Esophagus (tissue), 2 donors: Measurements from ENCODE around the gene SLF1. TPM values are rescaled to one million over a fixed set of nuclear protein-coding genes. Genes with fewer than 3 reads are reported as not detected.
"Not testable (repeated sequence)": the region's sequence is repeated elsewhere in the genome, so short reads cannot be mapped to it uniquely, and the experiment has no call there.

Source experiments
- H3K27ac ChIP-seq, 2 donors: one replicate each; pipeline ENCODE4 v1.5.1; 2013; ENCODE audit warnings: low read depth in 2 of 2, mild to moderate bottlenecking in 2 of 2, inconsistent platforms in 1 of 2, low read length in 1 of 2, moderate library complexity in 1 of 2
- H3K27me3 ChIP-seq, 2 donors: one replicate each; pipeline ENCODE4 v1.6.1; 2013; ENCODE audit warnings: low read length in 2 of 2, control low read depth in 1 of 2, mild to moderate bottlenecking in 1 of 2; ENCODE audit not compliant: insufficient read depth in 2 of 2, control insufficient read depth in 1 of 2
- H3K36me3 ChIP-seq, 2 donors: one replicate each; pipeline ENCODE4 v1.6.1; 2013; ENCODE audit warnings: low read length in 1 of 2; ENCODE audit not compliant: control insufficient read depth in 2 of 2, insufficient read depth in 2 of 2
- H3K4me1 ChIP-seq, 2 donors: one replicate each; pipeline ENCODE4 v1.6.1; 2013; ENCODE audit warnings: low read length in 1 of 2; ENCODE audit not compliant: control insufficient read depth in 2 of 2, insufficient read depth in 2 of 2
- H3K4me3 ChIP-seq, 2 donors: one replicate each; pipeline ENCODE4 v1.5.1; 2013; ENCODE audit warnings: low read length in 2 of 2, mild to moderate bottlenecking in 2 of 2, low read depth in 1 of 2, moderate library complexity in 1 of 2
- H3K9me3 ChIP-seq, 2 donors: one replicate each; pipeline ENCODE4 v1.6.1; 2013; ENCODE audit warnings: mild to moderate bottlenecking in 2 of 2, low read depth in 1 of 2, low read length in 1 of 2, moderate library complexity in 1 of 2; ENCODE audit not compliant: control insufficient read depth in 2 of 2, insufficient read depth in 1 of 2
- WGBS, 2 donors: extraction: QIAGEN DNeasy Blood & Tissue Kit; methylation state at CpG; one replicate each; pipeline ENCODE4 v1.1.7; 2013; 5-methylcytosine and 5-hydroxymethylcytosine counted together
- polyA plus RNA-seq, 2 donors: library from polyadenylated mRNA; stranded (reverse); fragments of 200-250 nt; gene quantifications; one replicate each; pipeline ENCODE4 v1.2.3, GENCODE V29; 2013
- donor health status: healthy with polysubstance abuse.
- donor health status: Bipolar disorder and iron deficiency.

Gene SLF1
- 1 to 10 TPM; 1.8 to 2.2 TPM for polyA plus RNA-seq

- 0% methylated on average over 62 to 63 of the region's 63 CpGs for WGBS, 2 donors
- peak within 1 kb of the TSS; percentile 79 to 89 for H3K27ac ChIP-seq
Observed at GRCh38 chr5:94618493-94619328, at the start of gene SLF1, which contains the start of gene KIAA0825. Gene SLF1, plus strand, starts transcription at chr5:94618669. Its CDS starts 10,142 bp downstream, at chr5:94628811. Gene KIAA0825, minus strand, starts transcription at chr5:94618604. Its CDS starts 81,478 bp downstream, at chr5:94537126.

GRCh38 chr5:94571415-94571814 is 47.1 kb upstream of the SLF1 start:
- no peak overlapping the region for H3K4me3 ChIP-seq
- no peaks in the 10 kb centered on the region for H3K9me3 ChIP-seq
- H3K27ac ChIP-seq, result no peak overlapping the region
- H3K36me3 ChIP-seq, result no peaks in the 10 kb centered on the region
- no peaks in the 10 kb centered on the region for H3K4me1 ChIP-seq
- no peaks in the 10 kb centered on the region for H3K27me3 ChIP-seq

More at GRCh38 chr5:94618493-94619328, at the start of gene SLF1, which contains the start of gene KIAA0825:
- no peaks in the 10 kb centered on the region for H3K36me3 ChIP-seq
- no peaks in the 10 kb centered on the region for H3K27me3 ChIP-seq
- peak within 1 kb of the TSS; percentile 75 to 93 for H3K4me3 ChIP-seq
- no peaks in the 10 kb centered on the region for H3K9me3 ChIP-seq
- H3K4me1 ChIP-seq, result no peaks in the 10 kb centered on the region

GRCh38 chr5:94573349-94573748 is 45.1 kb upstream of the SLF1 start:
- WGBS, 2 donors, result 71 to 79% methylated on average over 1 of the region's 1 CpG
- not testable (repeated sequence) for H3K4me3 ChIP-seq, H3K27me3 ChIP-seq, H3K27ac ChIP-seq, H3K36me3 ChIP-seq, H3K9me3 ChIP-seq, H3K4me1 ChIP-seq

GRCh38 chr5:94575196-94575595 is 43.3 kb upstream of the SLF1 start:
- Histone ChIP-seq H3K4me1 (no peaks in the 10 kb centered on the region), H3K27ac (no peak overlapping the region), H3K36me3 (no peaks in the 10 kb centered on the region), H3K9me3 (no peaks in the 10 kb centered on the region), H3K27me3 (no peaks in the 10 kb centered on the region), H3K4me3 (no peak overlapping the region)
- 40 to 64% methylated on average over 4 of the region's 4 CpGs for WGBS, 2 donors

- Histone ChIP-seq H3K4me1 (no peaks in the 10 kb centered on the region), H3K27ac (no peak overlapping the region), H3K9me3 (no peaks in the 10 kb centered on the region), H3K27me3 (no peaks in the 10 kb centered on the region), H3K4me3 (no peak overlapping the region), H3K36me3 (no peaks in the 10 kb centered on the region)
Observed at GRCh38 chr5:94577466-94578245, 40.8 kb upstream of the SLF1 start.

- H3K4me1 ChIP-seq, result no peaks in the 10 kb centered on the region
- H3K9me3 ChIP-seq, result peaks cover 0 to 2% of the 10 kb centered on the region in 2 donors
- no peaks in the 10 kb centered on the region for H3K36me3 ChIP-seq
- 90 to 91% methylated on average over 7 of the region's 7 CpGs for WGBS, 2 donors
- H3K27me3 ChIP-seq, result no peaks in the 10 kb centered on the region
- no peak overlapping the region for H3K27ac ChIP-seq
- H3K4me3 ChIP-seq, result no peak overlapping the region
Observed at GRCh38 chr5:94595281-94595840, 23.1 kb upstream of the SLF1 start.

GRCh38 chr5:94613583-94613982 is 4.9 kb upstream of the SLF1 start:
- no peaks in the 10 kb centered on the region for H3K9me3 ChIP-seq
- no peaks in the 10 kb centered on the region for H3K27me3 ChIP-seq
- no peak overlapping the region for H3K4me3 ChIP-seq
- H3K36me3 ChIP-seq, result no peaks in the 10 kb centered on the region
- no peaks in the 10 kb centered on the region for H3K4me1 ChIP-seq
- H3K27ac ChIP-seq, result no peak overlapping the region
- WGBS, 2 donors, result 73 to 81% methylated on average over 2 of the region's 2 CpGs

GRCh38 chr5:94614156-94614805 is 4.2 kb upstream of the SLF1 start:
- H3K9me3 ChIP-seq, result no peaks in the 10 kb centered on the region
- H3K36me3 ChIP-seq, result no peaks in the 10 kb centered on the region
- no peak overlapping the region for H3K4me3 ChIP-seq
- H3K27me3 ChIP-seq, result no peaks in the 10 kb centered on the region
- WGBS, 2 donors, result 79 to 83% methylated on average over 2 of the region's 2 CpGs
- no peaks in the 10 kb centered on the region for H3K4me1 ChIP-seq
- H3K27ac ChIP-seq, result no peak overlapping the region

GRCh38 chr5:94615862-94616261 is 2.6 kb upstream of the SLF1 start:
- 94% methylated on average over 3 of the region's 3 CpGs for WGBS, 2 donors
- Histone ChIP-seq H3K4me3 (no peak overlapping the region), H3K9me3 (no peaks in the 10 kb centered on the region), H3K4me1 (no peaks in the 10 kb centered on the region), H3K36me3 (no peaks in the 10 kb centered on the region), H3K27me3 (no peaks in the 10 kb centered on the region), H3K27ac (no peak overlapping the region)
